Nephron (organoid): ENCODE data around the gene MINDY2.
"Not testable (repeated sequence)": the region's sequence is repeated elsewhere in the genome, so short reads cannot be mapped to it uniquely, and the experiment has no call there.

Experiments used
- H3K27ac Mint-ChIP-seq, 3 experiments: 2 replicates each; pipeline ENCODE4 v1.8.0; 2020; ENCODE audit warnings: mixed read lengths in 3 of 3, mild to moderate bottlenecking in 2 of 3, moderate library complexity in 1 of 3
- H3K27me3 Mint-ChIP-seq: 2 replicates; pipeline ENCODE4 v1.8.0; 2021; ENCODE audit warnings: low read depth, mild to moderate bottlenecking, moderate library complexity, mixed read lengths
- H3K36me3 Mint-ChIP-seq: 2 replicates; pipeline ENCODE4 v1.8.0; 2020; ENCODE audit warnings: low read depth, mixed read lengths
- H3K4me1 Mint-ChIP-seq: 2 replicates; pipeline ENCODE4 v1.8.0; 2020; ENCODE audit warnings: mixed read lengths
- H3K4me3 Mint-ChIP-seq, 3 experiments: 2 replicates each; pipeline ENCODE4 v1.8.0; 2020; ENCODE audit warnings: mild to moderate bottlenecking in 3 of 3, mixed read lengths in 3 of 3, moderate library complexity in 2 of 3
- H3K9me3 Mint-ChIP-seq: 2 replicates; pipeline ENCODE4 v1.8.0; 2020; ENCODE audit warnings: mixed read lengths
- CTCF ChIP-seq, 3 experiments: fragments of 200-600 bp; sonication (generic); IDR thresholded peaks; one replicate each; pipeline ENCODE4 v1.5.0; 2021; ENCODE audit warnings: antibody characterized with exemption in 3 of 3; ENCODE audit not compliant: unreplicated experiment in 3 of 3

MINDY2 gene

GRCh38 chr15:58840048-58840447, 68.9 kb downstream of the MINDY2 start:
- no peaks in the 10 kb centered on the region for H3K27me3 Mint-ChIP-seq
- H3K27ac Mint-ChIP-seq = no peak overlapping the region
- H3K4me1 Mint-ChIP-seq = no peaks in the 10 kb centered on the region
- no peak for TF ChIP-seq CTCF (IDR thresholded peaks at IDR 0.05; ENCODE audit: unreplicated experiment in 3 of 3)
- peaks cover 16% of the 10 kb centered on the region for H3K36me3 Mint-ChIP-seq
- H3K4me3 Mint-ChIP-seq = no peak overlapping the region
- H3K9me3 Mint-ChIP-seq = no peaks in the 10 kb centered on the region

GRCh38 chr15:58842713-58843396, 71.8 kb downstream of the MINDY2 start:
- Mint-ChIP-seq H3K4me1 (no peaks in the 10 kb centered on the region), H3K9me3 (no peaks in the 10 kb centered on the region), H3K27me3 (no peaks in the 10 kb centered on the region), H3K36me3 (peaks cover 31% of the 10 kb centered on the region), H3K4me3 (no peak overlapping the region), H3K27ac (no peak overlapping the region)
- no peak for TF ChIP-seq CTCF (IDR thresholded peaks at IDR 0.05; ENCODE audit: unreplicated experiment in 3 of 3)

DNA sequence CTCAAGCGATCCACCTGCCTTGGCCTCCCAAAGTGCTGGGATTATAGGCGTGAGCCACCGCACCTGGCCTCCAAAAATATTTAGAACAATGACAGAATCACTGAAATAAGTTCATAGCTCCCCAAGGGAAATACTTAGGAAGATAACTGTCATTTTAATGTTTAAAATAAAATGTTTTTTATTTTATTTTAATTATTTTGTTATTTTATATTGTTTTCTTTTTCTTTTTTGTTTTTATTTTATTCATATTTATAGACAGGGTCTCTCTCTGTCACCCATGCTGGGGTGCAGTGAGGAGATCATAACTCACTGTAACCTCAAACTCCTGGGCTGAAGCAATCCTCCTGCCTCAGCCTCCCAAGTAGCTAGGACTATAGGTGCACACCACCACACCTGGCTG, 80.1 kb downstream of the MINDY2 start:
- H3K36me3 Mint-ChIP-seq = peaks cover 39% of the 10 kb centered on the region
- not testable (repeated sequence) for H3K27ac Mint-ChIP-seq, H3K27me3 Mint-ChIP-seq, H3K9me3 Mint-ChIP-seq, H3K4me3 Mint-ChIP-seq, H3K4me1 Mint-ChIP-seq

GRCh38 chr15:58852347-58852746, 81.2 kb downstream of the MINDY2 start:
- H3K4me1 Mint-ChIP-seq = peaks cover 6% of the 10 kb centered on the region
- H3K4me3 Mint-ChIP-seq = no peak overlapping the region
- H3K27me3 Mint-ChIP-seq = no peaks in the 10 kb centered on the region
- peak in 1 of 3 experiments; percentile 12 for TF ChIP-seq CTCF (IDR thresholded peaks at IDR 0.05; ENCODE audit: unreplicated experiment in 3 of 3)
- H3K9me3 Mint-ChIP-seq = no peaks in the 10 kb centered on the region
- peaks cover 33% of the 10 kb centered on the region for H3K36me3 Mint-ChIP-seq
- H3K27ac Mint-ChIP-seq = no peak overlapping the region

DNA sequence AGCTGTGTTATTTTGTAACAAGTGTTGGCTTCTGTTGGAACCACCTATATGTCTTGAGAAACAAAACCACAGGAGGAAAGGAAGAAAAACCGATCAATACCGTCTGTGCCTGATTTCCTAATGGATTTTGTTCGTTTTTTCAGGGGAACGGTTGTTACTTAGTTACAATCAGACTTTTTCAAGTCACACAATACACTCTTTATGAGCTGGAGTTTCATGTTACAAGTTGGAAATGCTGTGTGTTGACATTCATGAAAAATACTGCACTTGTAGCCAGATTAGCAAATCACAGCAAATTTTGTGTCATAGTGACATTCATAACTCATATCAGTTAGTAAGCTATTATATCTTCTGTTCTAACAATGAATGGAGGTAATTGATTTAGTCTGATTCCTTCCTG, 83.5 kb downstream of the MINDY2 start:
- H3K36me3 Mint-ChIP-seq = peaks cover 15% of the 10 kb centered on the region
- no peaks in the 10 kb centered on the region for H3K27me3 Mint-ChIP-seq
- TF ChIP-seq CTCF (IDR thresholded peaks at IDR 0.05; ENCODE audit: unreplicated experiment in 3 of 3) = no peak
- H3K4me3 Mint-ChIP-seq = no peak overlapping the region
- H3K4me1 Mint-ChIP-seq = peaks cover 6% of the 10 kb centered on the region
- no peaks in the 10 kb centered on the region for H3K9me3 Mint-ChIP-seq
- H3K27ac Mint-ChIP-seq = peak overlapping the region in 2 of 3 experiments; percentile 7 to 17

- Mint-ChIP-seq H3K27ac (no peak overlapping the region), H3K27me3 (no peaks in the 10 kb centered on the region), H3K36me3 (peaks cover 15% of the 10 kb centered on the region), H3K9me3 (no peaks in the 10 kb centered on the region), H3K4me1 (peaks cover 6% of the 10 kb centered on the region), H3K4me3 (no peak overlapping the region)
- TF ChIP-seq CTCF (IDR thresholded peaks at IDR 0.05; ENCODE audit: unreplicated experiment in 3 of 3) = no peak
Observed at GRCh38 chr15:58856086-58856485, 85.0 kb downstream of the MINDY2 start.

- not testable (repeated sequence) for H3K4me3 Mint-ChIP-seq, H3K4me1 Mint-ChIP-seq, H3K27ac Mint-ChIP-seq, H3K9me3 Mint-ChIP-seq, H3K27me3 Mint-ChIP-seq
- peaks cover 14% of the 10 kb centered on the region for H3K36me3 Mint-ChIP-seq
Observed at GRCh38 chr15:58856621-58857020, 85.5 kb downstream of the MINDY2 start.
